Colonic mucosa (tissue), 4 donors: ENCODE measurements around the gene BTBD7. TPM values are rescaled to one million over a fixed set of nuclear protein-coding genes. Genes with fewer than 3 reads are reported as not detected.
"Not testable (repeated sequence)": the region's sequence is repeated elsewhere in the genome, so short reads cannot be mapped to it uniquely, and the experiment has no call there.

Experiments
- DNase-seq: peaks from one replicate; pipeline ENCODE4 v3.0.0-alpha.2; 2020
- H3K27ac ChIP-seq: fragments of 200-600 bp; one replicate; pipeline ENCODE4 v1.8.0; 2021
- H3K27me3 ChIP-seq: fragments of 200-600 bp; one replicate; pipeline ENCODE4 v1.8.0; 2021
- H3K36me3 ChIP-seq: fragments of 200-600 bp; one replicate; pipeline ENCODE4 v1.8.0; 2021
- H3K4me1 ChIP-seq: fragments of 200-600 bp; one replicate; pipeline ENCODE4 v1.8.0; 2021; ENCODE audit warnings: mild to moderate bottlenecking
- H3K4me3 ChIP-seq: fragments of 200-600 bp; one replicate; pipeline ENCODE4 v1.8.0; 2021
- H3K9ac ChIP-seq, 2 donors: one replicate each; pipeline ENCODE4 v1.7.0; 2013; ENCODE audit warnings: control low read depth in 2 of 2, low read depth in 2 of 2, low read length in 2 of 2
- H3K9me3 ChIP-seq: fragments of 200-600 bp; one replicate; pipeline ENCODE4 v1.8.0; 2021
- intact Hi-C: fragments of 100-400 bp; cut with DNase I; formaldehyde crosslinking; loops from one replicate; pipeline ENCODE4 v1.14.1; 2022
- total RNA-seq, 2 donors: library from RNA; stranded (reverse); fragmentation: NEBNext Ultra II Directional in 1 of 2; extraction: Animal tissue kit (Norgen Biotek cat#: 25700) in 1 of 2; gene quantifications; one replicate each; pipeline ENCODE4 v1.2.1, GENCODE V29; 2021
- TF ChIP-seq, protein P1 (sequence below): fragments of 200-600 bp; IDR thresholded peaks from one replicate; pipeline ENCODE4 v1.8.0; 2022; ENCODE audit warnings: antibody characterized with exemption, mild to moderate bottlenecking
- donor health status: healthy.
- donor health status: DM: no; HTN: no; CAD: no.
- donor health status: DM: no; HTN: no; CAD: no.

Gene BTBD7
- total RNA-seq, 2 donors from 2014 or later: 31.8 to 35.5 TPM

DNA sequence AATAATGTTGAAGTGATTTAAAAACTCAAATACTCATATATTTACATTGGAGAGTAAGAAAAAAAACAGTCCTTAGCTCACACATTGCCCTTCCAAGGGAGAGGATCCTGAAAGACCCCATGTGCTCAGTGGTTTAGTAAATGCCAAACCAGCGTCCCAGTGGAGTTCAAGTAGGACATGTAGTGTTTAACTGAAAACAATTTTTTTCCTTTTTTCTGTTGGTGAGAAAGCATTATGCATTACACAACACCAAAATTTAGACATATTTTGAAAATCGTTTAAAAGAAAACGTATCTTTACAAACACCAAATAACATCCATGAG is 92.2 kb downstream of the BTBD7 start:
- no peaks in the 10 kb centered on the region for H3K4me1 ChIP-seq
- no peak overlapping the region for H3K27ac ChIP-seq
- TF ChIP-seq, protein P1, sequence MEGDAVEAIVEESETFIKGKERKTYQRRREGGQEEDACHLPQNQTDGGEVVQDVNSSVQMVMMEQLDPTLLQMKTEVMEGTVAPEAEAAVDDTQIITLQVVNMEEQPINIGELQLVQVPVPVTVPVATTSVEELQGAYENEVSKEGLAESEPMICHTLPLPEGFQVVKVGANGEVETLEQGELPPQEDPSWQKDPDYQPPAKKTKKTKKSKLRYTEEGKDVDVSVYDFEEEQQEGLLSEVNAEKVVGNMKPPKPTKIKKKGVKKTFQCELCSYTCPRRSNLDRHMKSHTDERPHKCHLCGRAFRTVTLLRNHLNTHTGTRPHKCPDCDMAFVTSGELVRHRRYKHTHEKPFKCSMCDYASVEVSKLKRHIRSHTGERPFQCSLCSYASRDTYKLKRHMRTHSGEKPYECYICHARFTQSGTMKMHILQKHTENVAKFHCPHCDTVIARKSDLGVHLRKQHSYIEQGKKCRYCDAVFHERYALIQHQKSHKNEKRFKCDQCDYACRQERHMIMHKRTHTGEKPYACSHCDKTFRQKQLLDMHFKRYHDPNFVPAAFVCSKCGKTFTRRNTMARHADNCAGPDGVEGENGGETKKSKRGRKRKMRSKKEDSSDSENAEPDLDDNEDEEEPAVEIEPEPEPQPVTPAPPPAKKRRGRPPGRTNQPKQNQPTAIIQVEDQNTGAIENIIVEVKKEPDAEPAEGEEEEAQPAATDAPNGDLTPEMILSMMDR: no peak
- no peaks in the 10 kb centered on the region for H3K36me3 ChIP-seq
- no peaks in the 10 kb centered on the region for H3K27me3 ChIP-seq
- H3K9me3 ChIP-seq: no peaks in the 10 kb centered on the region
- intact Hi-C loops: no loop called here
- H3K4me3 ChIP-seq: no peak overlapping the region
- DNase-seq: no peak
- H3K9ac ChIP-seq: no peak overlapping the region

DNA sequence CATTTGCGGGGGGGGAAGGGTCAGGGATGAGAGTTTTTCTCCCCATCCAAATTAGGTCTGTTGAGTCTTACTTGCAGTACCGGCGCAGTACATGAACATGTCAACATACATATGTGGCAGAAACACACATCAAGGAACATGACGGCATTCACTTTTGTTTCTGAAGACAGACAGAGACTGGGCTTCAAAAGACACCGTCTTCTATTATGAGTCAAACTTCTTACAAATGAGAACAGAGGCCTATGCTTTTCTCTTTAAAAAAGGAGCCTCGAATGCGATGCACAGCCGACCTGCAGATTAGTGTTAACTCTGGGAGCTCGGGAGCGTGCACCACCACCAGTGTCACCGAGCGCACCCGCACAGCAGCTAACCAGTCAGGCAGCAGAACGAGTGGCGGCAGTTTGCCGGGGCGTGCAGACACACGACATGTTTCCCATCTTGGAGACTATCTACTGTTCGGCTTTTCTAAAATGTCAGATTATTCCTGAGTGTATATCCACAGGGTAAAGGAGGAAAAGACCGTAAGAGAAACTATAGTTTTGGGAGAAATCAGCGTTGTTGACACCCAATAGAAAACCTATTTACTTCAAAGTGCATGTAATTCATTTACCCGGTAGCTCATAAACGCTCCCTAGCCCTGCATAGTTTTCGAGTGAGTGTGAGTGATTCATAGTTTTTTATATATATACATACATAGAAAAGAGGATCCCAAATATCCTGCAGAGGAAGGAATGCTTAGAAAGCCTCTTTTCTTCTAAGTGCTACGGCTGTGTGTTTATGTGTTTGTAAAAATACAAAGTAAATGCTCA is 92.8 kb downstream of the BTBD7 start:
- H3K9ac ChIP-seq: no peak overlapping the region

DNA sequence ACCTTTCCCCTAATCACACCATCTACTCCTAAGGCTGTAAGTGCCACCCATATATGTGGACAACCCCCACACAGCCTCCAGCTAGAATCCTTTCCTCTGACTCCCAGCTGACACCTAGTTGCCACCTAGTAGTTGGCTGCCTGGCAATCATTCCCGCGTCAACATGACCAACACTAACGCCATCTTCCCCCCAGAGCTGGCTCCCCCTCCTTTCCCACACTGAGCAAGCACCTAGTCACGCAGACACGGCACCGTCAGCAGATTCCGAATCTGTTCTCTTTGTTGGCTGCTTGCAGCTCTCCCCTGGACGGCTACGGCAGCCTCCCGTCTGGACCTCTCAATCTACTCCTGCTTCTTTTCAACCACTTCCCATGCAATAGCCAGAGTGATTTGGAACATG is 98.0 kb downstream of the BTBD7 start:
- TF ChIP-seq, protein P1: no peak
- no peak for DNase-seq
- Histone ChIP-seq H3K27me3 (no peaks in the 10 kb centered on the region), H3K4me3 (no peak overlapping the region), H3K9ac (no peak overlapping the region), H3K9me3 (no peaks in the 10 kb centered on the region), H3K27ac (no peak overlapping the region), H3K4me1 (no peaks in the 10 kb centered on the region), H3K36me3 (no peaks in the 10 kb centered on the region)
- intact Hi-C loops: no loop called here

More for the DNA sequence above, 92.8 kb downstream of the BTBD7 start:
- intact Hi-C loops: no loop called here
- no peak overlapping the region for H3K4me3 ChIP-seq
- H3K36me3 ChIP-seq: no peaks in the 10 kb centered on the region
- no peaks in the 10 kb centered on the region for H3K27me3 ChIP-seq
- H3K4me1 ChIP-seq: no peaks in the 10 kb centered on the region
- no peaks in the 10 kb centered on the region for H3K9me3 ChIP-seq
- TF ChIP-seq, protein P1: no peak
- H3K27ac ChIP-seq: no peak overlapping the region
- DNase-seq: no peak

DNA sequence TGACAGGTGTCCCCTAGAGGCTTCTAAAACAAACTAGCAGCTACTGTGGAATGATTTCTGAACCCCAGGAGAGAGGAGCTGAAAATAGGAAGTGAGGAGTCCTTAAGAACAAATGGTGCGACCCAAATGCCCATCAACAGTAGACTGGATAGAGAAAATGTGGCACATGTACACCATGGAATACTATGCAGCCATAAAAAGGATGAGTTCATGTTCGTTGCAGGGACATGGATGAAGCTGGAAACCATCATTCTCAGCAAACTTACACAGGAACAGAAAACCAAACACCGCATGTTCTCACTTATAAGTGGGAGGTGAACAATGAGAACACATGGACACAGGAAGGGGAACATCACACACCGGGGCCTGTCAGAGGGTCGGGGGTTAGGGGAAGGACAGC is 99.8 kb downstream of the BTBD7 start:
- H3K27ac ChIP-seq, DNase-seq, H3K9ac ChIP-seq, H3K4me3 ChIP-seq, intact Hi-C loops, H3K4me1 ChIP-seq, H3K9me3 ChIP-seq, H3K36me3 ChIP-seq, H3K27me3 ChIP-seq: not testable (repeated sequence)

DNA sequence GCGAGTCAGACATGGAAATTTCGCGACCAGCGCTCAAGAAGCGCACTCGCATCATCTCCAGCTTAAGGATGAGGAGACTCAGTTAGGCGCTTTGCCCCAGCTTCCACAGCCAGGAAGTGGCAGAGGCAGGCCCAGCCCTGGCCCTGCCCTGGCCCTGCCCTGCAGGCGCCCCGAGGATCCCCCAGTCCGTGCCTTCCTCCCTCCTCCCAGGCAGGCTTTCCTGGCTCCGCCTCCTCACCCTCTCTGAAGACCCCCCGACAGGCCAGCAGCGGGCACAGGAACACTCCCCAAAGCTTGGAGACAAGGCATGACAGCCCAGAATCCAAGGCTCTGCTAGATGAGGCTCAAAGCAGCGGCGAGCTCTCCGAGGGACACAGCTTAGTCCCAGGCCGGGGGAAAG is 100.7 kb downstream of the BTBD7 start:
- Histone ChIP-seq H3K36me3 (no peaks in the 10 kb centered on the region), H3K27ac (no peak overlapping the region), H3K9ac (no peak overlapping the region), H3K27me3 (no peaks in the 10 kb centered on the region), H3K9me3 (no peaks in the 10 kb centered on the region), H3K4me1 (no peaks in the 10 kb centered on the region), H3K4me3 (no peak overlapping the region)
- DNase-seq: no peak
- intact Hi-C loops: no loop called here
- TF ChIP-seq, protein P1: no peak

DNA sequence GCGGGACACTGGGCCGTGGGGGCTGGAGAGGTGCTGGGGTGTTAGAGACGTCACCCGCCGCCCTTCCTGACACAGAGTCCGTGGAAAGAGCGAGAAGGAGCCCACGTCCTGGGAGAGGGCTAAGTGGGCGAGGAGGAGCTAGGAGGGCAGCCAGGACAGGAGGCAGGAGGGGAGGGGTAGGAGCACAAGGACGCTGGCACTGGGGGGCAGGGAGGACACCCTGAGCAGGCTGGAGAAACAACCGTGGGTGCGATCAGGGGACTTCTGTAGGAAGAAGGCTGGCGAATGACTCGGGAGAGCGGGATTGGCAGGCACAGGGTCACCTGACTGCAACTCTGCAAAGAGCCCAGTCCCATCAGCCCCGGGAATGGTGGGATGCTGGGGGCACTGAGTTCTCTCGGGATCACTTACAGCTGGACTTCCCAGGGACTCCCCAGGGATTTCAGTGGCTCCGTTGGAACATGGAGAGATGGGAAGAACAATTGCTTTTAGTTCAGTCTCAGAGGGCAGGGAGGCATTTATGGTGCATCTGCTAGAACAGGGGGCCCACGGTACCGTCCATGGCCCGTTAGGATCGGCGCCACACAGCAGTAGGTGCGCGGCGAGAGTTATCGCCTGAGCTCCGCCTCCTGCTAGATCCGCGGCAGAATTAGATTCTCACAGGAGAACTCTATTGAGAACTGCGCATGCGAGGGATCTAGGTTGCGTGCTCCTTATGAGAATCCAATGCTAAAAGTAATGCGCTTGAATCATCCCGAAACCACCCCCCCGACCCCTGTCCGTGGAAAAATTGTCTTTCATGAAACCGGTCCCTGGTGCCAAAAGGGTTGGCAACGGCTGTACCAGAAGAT is 101.5 kb downstream of the BTBD7 start:
- intact Hi-C loops: no loop called here
- TF ChIP-seq, protein P1: no peak
- DNase-seq: no peak

More for the DNA sequence above, 101.5 kb downstream of the BTBD7 start:
- H3K36me3 ChIP-seq: no peaks in the 10 kb centered on the region
- H3K27me3 ChIP-seq: no peaks in the 10 kb centered on the region
- no peaks in the 10 kb centered on the region for H3K4me1 ChIP-seq
- no peak overlapping the region for H3K4me3 ChIP-seq
- no peaks in the 10 kb centered on the region for H3K9me3 ChIP-seq
- H3K9ac ChIP-seq: peak overlapping the region in 1 of 2 donors; percentile 56
- no peak overlapping the region for H3K27ac ChIP-seq
